ENCODE data around the gene UBXN6. TPM values are rescaled to one million over a fixed set of nuclear protein-coding genes. Genes with fewer than 3 reads are reported as not detected.

Gene UBXN6, protein sequence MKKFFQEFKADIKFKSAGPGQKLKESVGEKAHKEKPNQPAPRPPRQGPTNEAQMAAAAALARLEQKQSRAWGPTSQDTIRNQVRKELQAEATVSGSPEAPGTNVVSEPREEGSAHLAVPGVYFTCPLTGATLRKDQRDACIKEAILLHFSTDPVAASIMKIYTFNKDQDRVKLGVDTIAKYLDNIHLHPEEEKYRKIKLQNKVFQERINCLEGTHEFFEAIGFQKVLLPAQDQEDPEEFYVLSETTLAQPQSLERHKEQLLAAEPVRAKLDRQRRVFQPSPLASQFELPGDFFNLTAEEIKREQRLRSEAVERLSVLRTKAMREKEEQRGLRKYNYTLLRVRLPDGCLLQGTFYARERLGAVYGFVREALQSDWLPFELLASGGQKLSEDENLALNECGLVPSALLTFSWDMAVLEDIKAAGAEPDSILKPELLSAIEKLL
- 10 to 100 TPM; 54.5 to 58.4 TPM for total RNA-seq
- 59.0 TPM for polyA plus RNA-seq (2013, experiment 1 of 2)
- 63.0 TPM for polyA plus RNA-seq (2013, experiment 2 of 2)
- 25.5 to 91.6 (median 58.9) reads per million in 172 experiments for total RNA-seq

DNA sequence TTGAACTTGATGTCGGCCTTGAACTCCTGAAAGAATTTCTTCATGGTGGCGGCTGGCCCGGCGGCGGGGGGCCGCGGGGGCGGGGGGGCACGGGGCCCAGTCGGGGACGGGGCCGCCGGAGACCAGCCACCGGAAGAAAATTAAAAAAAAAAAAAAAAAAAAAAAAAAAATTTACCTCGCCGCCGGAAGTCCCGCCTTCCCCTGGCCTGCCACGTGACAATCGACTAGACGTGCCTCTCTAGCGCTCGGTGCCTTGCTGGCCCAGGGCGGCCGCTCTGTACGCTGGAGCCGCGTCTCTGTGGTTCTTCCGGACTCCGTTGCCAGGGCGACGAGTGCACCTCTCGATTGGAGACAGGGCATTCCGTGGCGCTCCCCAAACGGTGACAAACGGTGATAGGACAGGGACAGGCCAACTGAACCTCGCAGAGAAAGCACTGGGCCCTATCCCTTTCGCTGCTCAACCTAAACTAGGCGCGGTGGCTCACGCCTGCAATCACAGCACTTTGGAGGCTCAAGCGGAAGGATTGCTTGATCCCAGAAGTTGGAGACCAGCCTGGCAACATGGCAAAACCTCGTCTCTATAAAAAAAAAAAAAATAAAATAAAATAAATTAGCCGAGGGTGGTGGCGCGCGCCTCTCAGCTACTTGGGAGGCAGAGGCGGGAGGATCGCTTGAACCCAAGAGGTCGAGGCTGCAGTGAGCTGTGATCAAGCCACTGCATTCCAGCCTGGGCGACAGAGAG lies at the start of gene UBXN6:
UBXN6 (minus strand) TSS at position 141 of the 742 bp plus-strand sequence; CDS start at position 44, 97 bp downstream.
- POLR2A ChIA-PET, result interaction anchor here (0.6 to 4.2 kb wide), 4 partner anchors 13 to 695 kb away, joined by 3 to 36 read pairs (median 3); partner anchors contain the start of genes HDGFL2, MPND, MRPL54 and YJU2
- no peaks in the 10 kb centered on the region for H3K27me3 Mint-ChIP-seq
- peak within 1 kb of the TSS; percentile 94 for H3K4me3 Mint-ChIP-seq
- H3K9me3 Mint-ChIP-seq, result no peaks in the 10 kb centered on the region
- no peaks in the 10 kb centered on the region for H3K9me3 ChIP-seq (ENCODE audit: control insufficient read depth in 1 of 2, insufficient read depth in 1 of 2, low read length in 2 of 2)
- peak within 1 kb of the TSS; percentile 89 for H3K27ac Mint-ChIP-seq
- TF ChIP-seq, protein P1, sequence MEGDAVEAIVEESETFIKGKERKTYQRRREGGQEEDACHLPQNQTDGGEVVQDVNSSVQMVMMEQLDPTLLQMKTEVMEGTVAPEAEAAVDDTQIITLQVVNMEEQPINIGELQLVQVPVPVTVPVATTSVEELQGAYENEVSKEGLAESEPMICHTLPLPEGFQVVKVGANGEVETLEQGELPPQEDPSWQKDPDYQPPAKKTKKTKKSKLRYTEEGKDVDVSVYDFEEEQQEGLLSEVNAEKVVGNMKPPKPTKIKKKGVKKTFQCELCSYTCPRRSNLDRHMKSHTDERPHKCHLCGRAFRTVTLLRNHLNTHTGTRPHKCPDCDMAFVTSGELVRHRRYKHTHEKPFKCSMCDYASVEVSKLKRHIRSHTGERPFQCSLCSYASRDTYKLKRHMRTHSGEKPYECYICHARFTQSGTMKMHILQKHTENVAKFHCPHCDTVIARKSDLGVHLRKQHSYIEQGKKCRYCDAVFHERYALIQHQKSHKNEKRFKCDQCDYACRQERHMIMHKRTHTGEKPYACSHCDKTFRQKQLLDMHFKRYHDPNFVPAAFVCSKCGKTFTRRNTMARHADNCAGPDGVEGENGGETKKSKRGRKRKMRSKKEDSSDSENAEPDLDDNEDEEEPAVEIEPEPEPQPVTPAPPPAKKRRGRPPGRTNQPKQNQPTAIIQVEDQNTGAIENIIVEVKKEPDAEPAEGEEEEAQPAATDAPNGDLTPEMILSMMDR (IDR thresholded peaks at IDR 0.05), result no peak
- no peaks in the 10 kb centered on the region for H3K27me3 ChIP-seq (ENCODE audit: control insufficient read depth in 1 of 2, insufficient read depth in 2 of 2, low read length in 2 of 2)
- peaks cover 16% of the 10 kb centered on the region for H3K4me1 Mint-ChIP-seq (ENCODE audit: low read depth)
- peak within 1 kb of the TSS; percentile 70 for H3K4me3 ChIP-seq (ENCODE audit: low read length)
- intact Hi-C loops (cut with DNase I, micrococcal nuclease), result loop anchor here (1.0 to 5.0 kb wide), 8 partner anchors 13 to 276 kb away; partner anchors contain the start of genes CHAF1A (in 2 of the 2), ANKRD24 (in 1 of the 2), HDGFL2 (in 1 of the 2) and SH3GL1 (in 1 of the 2)
- H3K4me1 ChIP-seq (ENCODE audit: insufficient read depth, low read length), result peaks cover 25% of the 10 kb centered on the region
- peak within 1 kb of the TSS; percentile 49 to 68 for H3K27ac ChIP-seq (ENCODE audit: low read depth in 1 of 2, low read length in 2 of 2)
- ATAC-seq (ENCODE audit: poor library complexity) (peak; percentile 95), DNase-seq (peak; percentile 96 to 100 (median 98))
- peaks cover 21% of the 10 kb centered on the region for H3K36me3 ChIP-seq (ENCODE audit: insufficient read depth, low read length)
- H3K36me3 Mint-ChIP-seq (ENCODE audit: low read depth), result peaks cover 21% of the 10 kb centered on the region
- CTCF ChIA-PET, result interaction anchor here (1.1 kb wide), 1 partner anchor 57 kb away, joined by 4 read pairs; the partner anchor contains the start of gene SH3GL1

DNA sequence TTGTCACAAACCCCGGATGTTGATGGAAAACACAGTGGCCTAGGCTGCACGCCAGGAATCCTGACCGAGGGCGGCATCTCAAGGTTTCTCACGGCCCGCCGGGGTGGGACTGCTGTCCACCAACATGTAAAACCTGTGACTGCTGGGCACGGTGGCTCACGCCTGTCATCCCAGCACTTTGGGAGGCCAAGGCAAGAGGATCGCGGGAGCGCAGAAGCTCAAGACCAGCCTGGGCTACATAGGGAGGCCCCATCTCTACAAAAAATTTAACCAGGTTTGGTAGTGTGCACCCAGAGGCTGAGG lies 49.5 kb upstream of the UBXN6 start:
- TF ChIP-seq, protein P1 (IDR thresholded peaks at IDR 0.05), result no peak
- Histone ChIP-seq H3K27ac (ENCODE audit: low read depth in 1 of 2, low read length in 2 of 2) (no peak overlapping the region), H3K36me3 (ENCODE audit: insufficient read depth, low read length) (peaks cover 11% of the 10 kb centered on the region), H3K9me3 (ENCODE audit: control insufficient read depth in 1 of 2, insufficient read depth in 1 of 2, low read length in 2 of 2) (peaks cover 0 to 14% of the 10 kb centered on the region in 2 experiments), H3K4me1 (ENCODE audit: insufficient read depth, low read length) (no peaks in the 10 kb centered on the region), H3K4me3 (ENCODE audit: low read length) (no peak overlapping the region), H3K27me3 (ENCODE audit: control insufficient read depth in 1 of 2, insufficient read depth in 2 of 2, low read length in 2 of 2) (no peaks in the 10 kb centered on the region)
- Mint-ChIP-seq H3K36me3 (ENCODE audit: low read depth) (peaks cover 12% of the 10 kb centered on the region), H3K9me3 (no peaks in the 10 kb centered on the region), H3K4me1 (ENCODE audit: low read depth) (no peaks in the 10 kb centered on the region), H3K27me3 (no peaks in the 10 kb centered on the region), H3K4me3 (no peak overlapping the region), H3K27ac (no peak overlapping the region)
- DNase-seq (no peak), ATAC-seq (ENCODE audit: poor library complexity) (no peak)
- intact Hi-C loops (cut with DNase I, micrococcal nuclease), result no loop called here
- CTCF ChIA-PET, result no interaction called here
- POLR2A ChIA-PET, result no interaction called here

DNA sequence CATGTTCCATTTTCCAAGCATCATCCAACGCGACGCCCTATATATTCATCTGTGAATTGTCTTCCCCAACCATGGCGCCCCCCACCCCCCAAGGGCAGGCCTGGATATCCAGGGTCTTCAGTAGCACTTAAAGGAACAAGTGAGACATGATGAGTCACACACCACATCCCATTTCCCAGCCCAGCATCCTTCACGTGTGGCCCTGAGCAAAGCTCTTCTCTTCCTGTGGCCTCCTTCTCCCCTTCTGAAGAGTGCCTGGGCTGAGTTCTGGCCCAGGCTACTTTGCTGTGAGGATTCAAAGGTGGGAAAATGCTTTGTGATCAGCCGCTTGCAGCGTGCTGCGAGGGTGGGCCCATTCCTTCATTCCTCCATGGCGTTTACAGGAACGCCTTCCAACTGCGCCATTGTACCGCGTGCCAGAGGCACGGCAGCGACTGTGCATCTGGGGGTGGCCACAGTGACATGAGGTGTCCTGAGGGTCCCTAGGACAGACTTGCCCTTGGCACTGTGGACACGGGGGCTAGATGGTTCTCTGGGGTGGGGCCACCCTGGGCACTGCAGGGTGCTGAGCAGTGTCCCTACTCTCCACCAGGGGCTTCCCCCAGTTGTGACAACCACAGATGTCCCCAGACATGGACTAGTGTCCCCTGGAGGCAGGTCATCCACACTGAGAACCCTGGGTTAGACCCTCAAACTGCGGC lies 49.0 kb upstream of the UBXN6 start:
- H3K4me1 Mint-ChIP-seq (ENCODE audit: low read depth), result no peaks in the 10 kb centered on the region

More for the DNA sequence above, 49.0 kb upstream of the UBXN6 start:
- no peak for DNase-seq
- no peak for ATAC-seq (ENCODE audit: poor library complexity)
- no peaks in the 10 kb centered on the region for H3K4me1 ChIP-seq (ENCODE audit: insufficient read depth, low read length)
- ChIA-PET CTCF (no interaction called here), POLR2A (no interaction called here)
- H3K36me3 ChIP-seq (ENCODE audit: insufficient read depth, low read length), result peaks cover 12% of the 10 kb centered on the region
- no peak overlapping the region for H3K4me3 Mint-ChIP-seq
- no peaks in the 10 kb centered on the region for H3K27me3 Mint-ChIP-seq
- peaks cover 12% of the 10 kb centered on the region for H3K36me3 Mint-ChIP-seq (ENCODE audit: low read depth)
- intact Hi-C loops (cut with DNase I, micrococcal nuclease), result no loop called here
- H3K9me3 ChIP-seq (ENCODE audit: control insufficient read depth in 1 of 2, insufficient read depth in 1 of 2, low read length in 2 of 2), result peaks cover 0 to 14% of the 10 kb centered on the region in 2 experiments
- no peak overlapping the region for H3K27ac Mint-ChIP-seq
- H3K9me3 Mint-ChIP-seq, result no peaks in the 10 kb centered on the region
- TF ChIP-seq, protein P1 (IDR thresholded peaks at IDR 0.05), result no peak
- no peak overlapping the region for H3K27ac ChIP-seq (ENCODE audit: low read depth in 1 of 2, low read length in 2 of 2)
- H3K27me3 ChIP-seq (ENCODE audit: control insufficient read depth in 1 of 2, insufficient read depth in 2 of 2, low read length in 2 of 2), result no peaks in the 10 kb centered on the region
- H3K4me3 ChIP-seq (ENCODE audit: low read length), result no peak overlapping the region
